Heart right ventricle (tissue), 16 donors: Measurements from ENCODE around the gene SELL. TPM values are rescaled to one million over a fixed set of nuclear protein-coding genes. Genes with fewer than 3 reads are reported as not detected.

Source experiments
- ATAC-seq, 8 donors: fragments of 200-7000 bp; cut with Tn5 transposase; one replicate each; pipeline ENCODE4 v1.9.1; 2020; ENCODE audit warnings: mild to moderate bottlenecking in 8 of 8, moderate library complexity in 8 of 8, moderate number of reproducible peaks in 1 of 8
- DNase-seq, 2 donors: peaks; one replicate each; pipeline ENCODE4 v3.0.0-alpha.2; 2020
- H3K27ac ChIP-seq, 10 donors: fragments of 200-600 bp; sonication (generic) in 2 of 10; one replicate each; pipeline versions ENCODE4 v1.5.0 to v1.8.0; 2020 to 2022; ENCODE audit warnings: mild to moderate bottlenecking in 3 of 10
- H3K27me3 ChIP-seq, 7 donors: fragments of 200-600 bp; one replicate each; pipeline ENCODE4 v1.8.0; 2021 to 2022; ENCODE audit warnings: mild to moderate bottlenecking in 2 of 7
- H3K36me3 ChIP-seq, 9 donors: fragments of 200-600 bp; sonication (generic) in 1 of 9; one replicate each; pipeline versions ENCODE4 v1.5.0 to v1.8.0; 2020 to 2022; ENCODE audit warnings: mild to moderate bottlenecking in 2 of 9
- H3K4me1 ChIP-seq, 9 donors: fragments of 200-600 bp; sonication (generic) in 1 of 9; one replicate each; pipeline versions ENCODE4 v1.5.0 to v1.8.0; 2020 to 2022; ENCODE audit warnings: mild to moderate bottlenecking in 4 of 9
- H3K4me3 ChIP-seq, 10 donors: fragments of 200-600 bp; sonication (generic) in 2 of 10; one replicate each; pipeline versions ENCODE4 v1.5.0 to v1.8.0; 2020 to 2022; ENCODE audit warnings: mild to moderate bottlenecking in 7 of 10, moderate library complexity in 2 of 10
- H3K9me3 ChIP-seq, 11 donors: fragments of 200-600 bp in 10 of 11; sonication (generic) in 2 of 11; one replicate each; pipeline versions ENCODE4 v1.5.0 to v1.8.0; 2013 to 2022; ENCODE audit warnings: mild to moderate bottlenecking in 2 of 11, control low read depth in 1 of 11, moderate library complexity in 1 of 11
- WGBS, 2 donors: extraction: QIAGEN DNeasy Blood & Tissue Kit; methylation state at CpG; one replicate each; pipeline ENCODE4 v1.1.7; 2013; ENCODE audit warnings: inconsistent platforms in 1 of 2; 5-methylcytosine and 5-hydroxymethylcytosine counted together
- intact Hi-C, 10 donors: fragments of 100-400 bp; cut with DNase I; formaldehyde crosslinking; loops; one replicate each; pipeline versions ENCODE4 v1.11.1 to v1.14.2; 2022
- polyA plus RNA-seq, 2 donors: library from polyadenylated mRNA; stranded (reverse); fragments of 200-250 nt; gene quantifications; one replicate each; pipeline ENCODE4 v1.2.3, GENCODE V29; 2013
- total RNA-seq, 10 donors: library from RNA; stranded (reverse); fragmentation: NEBNext Ultra II Directional in 3 of 10; extraction: Animal tissue kit (Norgen Biotek cat#: 25700) in 3 of 10; gene quantifications; one replicate each; pipeline versions ENCODE4 v1.2.1 to v1.2.4, GENCODE V29; 2021 to 2023
- TF ChIP-seq, protein P1 (sequence below), 9 donors: fragments of 200-600 bp; sonication (generic) in 2 of 9; IDR thresholded peaks; one replicate each; pipeline versions ENCODE4 v1.5.0 to v1.8.0; 2021 to 2022; ENCODE audit warnings: antibody characterized with exemption in 9 of 9, mild to moderate bottlenecking in 5 of 9, moderate library complexity in 1 of 9
- donor health status: Arrhythmogenic right ventricular cardiomyopathy.
- donor health status: ischemic (EF 13 %, LVEDD 7.1; RV severe dilation, severe dysfunction).
- donor health status: healthy with polysubstance abuse.
- donor health status: DM: no; HTN: yes; CAD: no.
- donor health status: DM: no; HTN: no; CAD: no.
- donor health status: ischemic (EF 25% LVEDD 6.9; RV normal size, moderate dysfunction).
- donor health status: ischemic (EF 25% LVEDD 5.7; RV mildly dilated, moderate dysfunction).
- donor health status: healthy.
- donor health status: DM: yes; HTN: yes; CAD: no.
- donor health status: Ischemic cardiomyopathy.
- donor health status: ischemic (EF 35%, LVEDD 5.7; RV mildly dilated, moderate dysfunction).
- donor health status: nonischemic (EF 11% LVEDD 7.7; RV severe dilation, severe dysfunction).
- donor health status: DM: yes; HTN: yes; CAD: no.
- donor health status: PGD.
- donor health status: ischemic (EF 29% LVEDD 5.4; RV normal size, mild dysfunction).
- donor health status: nonischemic (EF 23%, LVEDD 6.1; RV moderate dilation, normal function).

Gene SELL
- total and polyA plus RNA-seq, 12 donors: 0.59 to 8.5 (median 1.6) TPM

DNA sequence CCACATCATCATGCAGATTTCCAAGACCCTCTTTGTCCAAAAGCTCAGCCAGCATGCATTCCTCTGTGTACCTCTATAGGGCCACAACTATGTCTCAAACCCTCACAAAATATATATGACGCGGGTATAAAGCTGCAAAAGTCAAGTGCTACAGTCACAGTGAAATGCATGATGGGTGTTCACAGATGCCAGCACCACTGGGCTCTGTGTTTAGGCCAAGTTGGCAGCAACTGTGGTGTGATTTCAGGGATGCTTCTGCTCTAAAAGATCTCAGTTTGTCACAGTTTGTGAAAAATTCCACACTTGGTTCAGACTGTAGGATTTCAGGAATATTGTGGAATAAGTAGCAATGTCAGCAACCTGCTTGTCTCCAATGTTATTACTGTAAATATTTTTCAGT, 57.5 kb downstream of the SELL start:
- no peak overlapping the region for H3K4me3 ChIP-seq
- WGBS, 2 donors: 82 to 94% methylated on average over 2 of the region's 2 CpGs
- H3K4me1 ChIP-seq: peaks cover 0 to 4% (median 0%) of the 10 kb centered on the region in 9 donors
- intact Hi-C loops: no loop called here
- TF ChIP-seq, protein P1, sequence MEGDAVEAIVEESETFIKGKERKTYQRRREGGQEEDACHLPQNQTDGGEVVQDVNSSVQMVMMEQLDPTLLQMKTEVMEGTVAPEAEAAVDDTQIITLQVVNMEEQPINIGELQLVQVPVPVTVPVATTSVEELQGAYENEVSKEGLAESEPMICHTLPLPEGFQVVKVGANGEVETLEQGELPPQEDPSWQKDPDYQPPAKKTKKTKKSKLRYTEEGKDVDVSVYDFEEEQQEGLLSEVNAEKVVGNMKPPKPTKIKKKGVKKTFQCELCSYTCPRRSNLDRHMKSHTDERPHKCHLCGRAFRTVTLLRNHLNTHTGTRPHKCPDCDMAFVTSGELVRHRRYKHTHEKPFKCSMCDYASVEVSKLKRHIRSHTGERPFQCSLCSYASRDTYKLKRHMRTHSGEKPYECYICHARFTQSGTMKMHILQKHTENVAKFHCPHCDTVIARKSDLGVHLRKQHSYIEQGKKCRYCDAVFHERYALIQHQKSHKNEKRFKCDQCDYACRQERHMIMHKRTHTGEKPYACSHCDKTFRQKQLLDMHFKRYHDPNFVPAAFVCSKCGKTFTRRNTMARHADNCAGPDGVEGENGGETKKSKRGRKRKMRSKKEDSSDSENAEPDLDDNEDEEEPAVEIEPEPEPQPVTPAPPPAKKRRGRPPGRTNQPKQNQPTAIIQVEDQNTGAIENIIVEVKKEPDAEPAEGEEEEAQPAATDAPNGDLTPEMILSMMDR (IDR thresholded peaks at IDR 0.05): no peak
- H3K9me3 ChIP-seq: peaks cover 0 to 6% (median 0%) of the 10 kb centered on the region in 11 donors
- ATAC-seq (no peak), DNase-seq (no peak)
- peaks cover 0 to 44% (median 19%) of the 10 kb centered on the region in 7 donors for H3K27me3 ChIP-seq
- no peaks in the 10 kb centered on the region for H3K36me3 ChIP-seq
- H3K27ac ChIP-seq: no peak overlapping the region

GRCh38 chr1:169651035-169651434, 60.4 kb downstream of the SELL start:
- Histone ChIP-seq H3K27ac (no peak overlapping the region), H3K36me3 (no peaks in the 10 kb centered on the region), H3K27me3 (peaks cover 0 to 46% (median 15%) of the 10 kb centered on the region in 7 donors), H3K9me3 (no peaks in the 10 kb centered on the region), H3K4me3 (no peak overlapping the region), H3K4me1 (peaks cover 0 to 4% (median 0%) of the 10 kb centered on the region in 9 donors)
- DNase-seq (no peak), ATAC-seq (no peak)
- intact Hi-C loops: no loop called here
- TF ChIP-seq, protein P1 (IDR thresholded peaks at IDR 0.05): no peak
- 80 to 91% methylated on average over 2 of the region's 2 CpGs for WGBS, 2 donors

GRCh38 chr1:169650551-169650950, 60.9 kb downstream of the SELL start:
- TF ChIP-seq, protein P1 (IDR thresholded peaks at IDR 0.05): no peak
- Histone ChIP-seq H3K36me3 (no peaks in the 10 kb centered on the region), H3K27ac (no peak overlapping the region), H3K4me1 (peaks cover 0 to 5% (median 0%) of the 10 kb centered on the region in 9 donors), H3K9me3 (no peaks in the 10 kb centered on the region), H3K4me3 (no peak overlapping the region), H3K27me3 (peaks cover 0 to 42% (median 12%) of the 10 kb centered on the region in 7 donors)
- ATAC-seq: no peak
- DNase-seq: no peak
- intact Hi-C loops: no loop called here
- WGBS, 2 donors: 34 to 45% methylated on average over 4 of the region's 4 CpGs

- Histone ChIP-seq H3K27ac (no peak overlapping the region), H3K4me3 (no peak overlapping the region), H3K4me1 (peaks cover 0 to 5% (median 0%) of the 10 kb centered on the region in 9 donors), H3K36me3 (no peaks in the 10 kb centered on the region), H3K9me3 (no peaks in the 10 kb centered on the region), H3K27me3 (peaks cover 0 to 54% (median 8%) of the 10 kb centered on the region in 7 donors)
- DNase-seq (no peak), ATAC-seq (no peak)
- WGBS, 2 donors: 66 to 67% methylated on average over 1 of the region's 1 CpG
- intact Hi-C loops: no loop called here
- TF ChIP-seq, protein P1 (IDR thresholded peaks at IDR 0.05): no peak
These were observed 62.7 kb downstream of the SELL start for GRCh38 chr1:169648709-169649108.
